ENCODE measurements around the gene CFAP58.

Gene CFAP58

GRCh38 chr10:104321226-104321625 is 32.4 kb upstream of the CFAP58 start:
- H3K23ac ChIP-seq (ENCODE audit: low read length): no peak overlapping the region
- H3K79me1 ChIP-seq (ENCODE audit: low read length): peaks cover 54% of the 10 kb centered on the region
- WGBS (ENCODE audit: extremely low coverage, insufficient coverage, low lambda C conversion rate): no CpG with 5 or more reads among the region's 6 CpGs
- no peak overlapping the region for H3K4me2 ChIP-seq (ENCODE audit: low read length)
- peaks cover 20% of the 10 kb centered on the region for H3K4me1 ChIP-seq (ENCODE audit: control insufficient read depth, low read depth, low read length)
- no peak overlapping the region for H3K4me3 ChIP-seq (ENCODE audit: low read length)
- H3K79me2 ChIP-seq (ENCODE audit: control insufficient read depth, insufficient read depth, low read length): peaks cover 92% of the 10 kb centered on the region
- H3K4ac ChIP-seq (ENCODE audit: low read depth, low read length): no peak overlapping the region
- no peak overlapping the region for H2AK5ac ChIP-seq (ENCODE audit: low read length)
- no peak for DNase-seq
- no peak overlapping the region for H4K5ac ChIP-seq (ENCODE audit: low read length)
- no peak overlapping the region for H3K9ac ChIP-seq (ENCODE audit: low read length)
- no peak overlapping the region for H2BK15ac ChIP-seq (replicated peaks; ENCODE audit: low read depth)
- no peaks in the 10 kb centered on the region for H3K27me3 ChIP-seq (ENCODE audit: insufficient read depth, low read length, poor library complexity)
- no peak overlapping the region for H2BK5ac ChIP-seq (ENCODE audit: low read length)
- no peak overlapping the region for H2BK120ac ChIP-seq (ENCODE audit: low read depth, low read length)
- no peak overlapping the region for H3K27ac ChIP-seq (ENCODE audit: low read depth, low read length)
- no peak overlapping the region for H4K8ac ChIP-seq (ENCODE audit: low read depth, low read length)
- H3K18ac ChIP-seq (ENCODE audit: low read length): no peak overlapping the region
- no peaks in the 10 kb centered on the region for H3K36me3 ChIP-seq (ENCODE audit: control insufficient read depth, insufficient read depth, low read length)
- H3K56ac ChIP-seq (ENCODE audit: low read length): no peak overlapping the region

GRCh38 chr10:104321725-104322415 is 31.8 kb upstream of the CFAP58 start:
- Histone ChIP-seq H3K36me3 (ENCODE audit: control insufficient read depth, insufficient read depth, low read length) (no peaks in the 10 kb centered on the region), H3K4ac (ENCODE audit: low read depth, low read length) (no peak overlapping the region), H3K4me1 (ENCODE audit: control insufficient read depth, low read depth, low read length) (peaks cover 18% of the 10 kb centered on the region), H3K4me2 (ENCODE audit: low read length) (no peak overlapping the region), H2BK120ac (ENCODE audit: low read depth, low read length) (no peak overlapping the region), H2AK5ac (ENCODE audit: low read length) (no peak overlapping the region), H3K27me3 (ENCODE audit: insufficient read depth, low read length, poor library complexity) (no peaks in the 10 kb centered on the region), H3K79me1 (ENCODE audit: low read length) (peaks cover 47% of the 10 kb centered on the region), H3K79me2 (ENCODE audit: control insufficient read depth, insufficient read depth, low read length) (peaks cover 92% of the 10 kb centered on the region), H3K9ac (ENCODE audit: low read length) (no peak overlapping the region), H2BK15ac (replicated peaks; ENCODE audit: low read depth) (no peak overlapping the region), H3K56ac (ENCODE audit: low read length) (no peak overlapping the region), H3K4me3 (ENCODE audit: low read length) (no peak overlapping the region), H2BK5ac (ENCODE audit: low read length) (no peak overlapping the region), H4K5ac (ENCODE audit: low read length) (no peak overlapping the region), H3K18ac (ENCODE audit: low read length) (no peak overlapping the region), H3K23ac (ENCODE audit: low read length) (peak overlapping the region; percentile 48), H3K27ac (ENCODE audit: low read depth, low read length) (no peak overlapping the region), H4K8ac (ENCODE audit: low read depth, low read length) (no peak overlapping the region)
- no peak for DNase-seq
- whole genome bisulfite sequencing (ENCODE audit: extremely low coverage, insufficient coverage, low lambda C conversion rate): no CpG with 5 or more reads among the region's 8 CpGs

- no CpG with 5 or more reads among the region's 7 CpGs for WGBS (ENCODE audit: extremely low coverage, insufficient coverage, low lambda C conversion rate)
- Histone ChIP-seq H3K4ac (ENCODE audit: low read depth, low read length) (no peak overlapping the region), H3K9ac (ENCODE audit: low read length) (no peak overlapping the region), H3K36me3 (ENCODE audit: control insufficient read depth, insufficient read depth, low read length) (no peaks in the 10 kb centered on the region), H3K79me1 (ENCODE audit: low read length) (peaks cover 52% of the 10 kb centered on the region), H3K79me2 (ENCODE audit: control insufficient read depth, insufficient read depth, low read length) (peaks cover 96% of the 10 kb centered on the region), H3K18ac (ENCODE audit: low read length) (no peak overlapping the region), H3K27me3 (ENCODE audit: insufficient read depth, low read length, poor library complexity) (no peaks in the 10 kb centered on the region), H3K4me3 (ENCODE audit: low read length) (no peak overlapping the region), H4K8ac (ENCODE audit: low read depth, low read length) (no peak overlapping the region), H3K4me2 (ENCODE audit: low read length) (no peak overlapping the region), H2BK5ac (ENCODE audit: low read length) (no peak overlapping the region), H3K56ac (ENCODE audit: low read length) (no peak overlapping the region), H3K27ac (ENCODE audit: low read depth, low read length) (no peak overlapping the region), H2BK15ac (replicated peaks; ENCODE audit: low read depth) (no peak overlapping the region), H4K5ac (ENCODE audit: low read length) (no peak overlapping the region), H2BK120ac (ENCODE audit: low read depth, low read length) (no peak overlapping the region), H3K4me1 (ENCODE audit: control insufficient read depth, low read depth, low read length) (peaks cover 17% of the 10 kb centered on the region), H2AK5ac (ENCODE audit: low read length) (no peak overlapping the region), H3K23ac (ENCODE audit: low read length) (no peak overlapping the region)
- DNase-seq: no peak
Measured at GRCh38 chr10:104322416-104322782, 31.2 kb upstream of the CFAP58 start.

GRCh38 chr10:104323085-104323484 is 30.5 kb upstream of the CFAP58 start:
- Histone ChIP-seq H3K27me3 (ENCODE audit: insufficient read depth, low read length, poor library complexity) (no peaks in the 10 kb centered on the region), H3K4me2 (ENCODE audit: low read length) (no peak overlapping the region), H3K56ac (ENCODE audit: low read length) (no peak overlapping the region), H3K27ac (ENCODE audit: low read depth, low read length) (no peak overlapping the region), H3K4ac (ENCODE audit: low read depth, low read length) (no peak overlapping the region), H3K36me3 (ENCODE audit: control insufficient read depth, insufficient read depth, low read length) (no peaks in the 10 kb centered on the region), H3K9ac (ENCODE audit: low read length) (no peak overlapping the region), H3K4me1 (ENCODE audit: control insufficient read depth, low read depth, low read length) (peaks cover 15% of the 10 kb centered on the region), H2BK15ac (replicated peaks; ENCODE audit: low read depth) (no peak overlapping the region), H3K18ac (ENCODE audit: low read length) (no peak overlapping the region), H3K23ac (ENCODE audit: low read length) (no peak overlapping the region), H4K5ac (ENCODE audit: low read length) (no peak overlapping the region), H4K8ac (ENCODE audit: low read depth, low read length) (no peak overlapping the region), H2BK120ac (ENCODE audit: low read depth, low read length) (no peak overlapping the region), H3K79me2 (ENCODE audit: control insufficient read depth, insufficient read depth, low read length) (peaks cover 98% of the 10 kb centered on the region), H2BK5ac (ENCODE audit: low read length) (no peak overlapping the region), H3K79me1 (ENCODE audit: low read length) (peaks cover 53% of the 10 kb centered on the region), H2AK5ac (ENCODE audit: low read length) (no peak overlapping the region), H3K4me3 (ENCODE audit: low read length) (no peak overlapping the region)
- no CpG with 5 or more reads among the region's 1 CpG for WGBS (ENCODE audit: extremely low coverage, insufficient coverage, low lambda C conversion rate)
- no peak for DNase-seq

GRCh38 chr10:104323760-104324201 is 29.9 kb upstream of the CFAP58 start:
- Histone ChIP-seq H3K4ac (ENCODE audit: low read depth, low read length) (no peak overlapping the region), H3K79me2 (ENCODE audit: control insufficient read depth, insufficient read depth, low read length) (peaks cover 98% of the 10 kb centered on the region), H3K4me2 (ENCODE audit: low read length) (no peak overlapping the region), H2AK5ac (ENCODE audit: low read length) (no peak overlapping the region), H3K36me3 (ENCODE audit: control insufficient read depth, insufficient read depth, low read length) (no peaks in the 10 kb centered on the region), H4K8ac (ENCODE audit: low read depth, low read length) (no peak overlapping the region), H3K18ac (ENCODE audit: low read length) (no peak overlapping the region), H4K5ac (ENCODE audit: low read length) (no peak overlapping the region), H2BK5ac (ENCODE audit: low read length) (no peak overlapping the region), H3K4me3 (ENCODE audit: low read length) (no peak overlapping the region), H3K27me3 (ENCODE audit: insufficient read depth, low read length, poor library complexity) (no peaks in the 10 kb centered on the region), H2BK15ac (replicated peaks; ENCODE audit: low read depth) (no peak overlapping the region), H3K9ac (ENCODE audit: low read length) (no peak overlapping the region), H3K23ac (ENCODE audit: low read length) (no peak overlapping the region), H3K56ac (ENCODE audit: low read length) (no peak overlapping the region), H2BK120ac (ENCODE audit: low read depth, low read length) (no peak overlapping the region), H3K79me1 (ENCODE audit: low read length) (peaks cover 56% of the 10 kb centered on the region), H3K27ac (ENCODE audit: low read depth, low read length) (no peak overlapping the region), H3K4me1 (ENCODE audit: control insufficient read depth, low read depth, low read length) (peaks cover 21% of the 10 kb centered on the region)
- no peak for DNase-seq
- WGBS (ENCODE audit: extremely low coverage, insufficient coverage, low lambda C conversion rate): no CpG with 5 or more reads among the region's 4 CpGs

GRCh38 chr10:104324221-104324686 is 29.4 kb upstream of the CFAP58 start:
- H3K4me1 ChIP-seq (ENCODE audit: control insufficient read depth, low read depth, low read length): peaks cover 21% of the 10 kb centered on the region
- peaks cover 53% of the 10 kb centered on the region for H3K79me1 ChIP-seq (ENCODE audit: low read length)
- H4K5ac ChIP-seq (ENCODE audit: low read length): no peak overlapping the region
- no peak overlapping the region for H3K9ac ChIP-seq (ENCODE audit: low read length)
- H4K8ac ChIP-seq (ENCODE audit: low read depth, low read length): no peak overlapping the region
- H3K79me2 ChIP-seq (ENCODE audit: control insufficient read depth, insufficient read depth, low read length): peaks cover 98% of the 10 kb centered on the region
- no peak overlapping the region for H3K23ac ChIP-seq (ENCODE audit: low read length)
- no peak overlapping the region for H2BK5ac ChIP-seq (ENCODE audit: low read length)
- no peak overlapping the region for H2BK15ac ChIP-seq (replicated peaks; ENCODE audit: low read depth)
- H3K18ac ChIP-seq (ENCODE audit: low read length): no peak overlapping the region
- H3K4ac ChIP-seq (ENCODE audit: low read depth, low read length): no peak overlapping the region
- no peak for DNase-seq
- no peaks in the 10 kb centered on the region for H3K27me3 ChIP-seq (ENCODE audit: insufficient read depth, low read length, poor library complexity)
- H3K4me3 ChIP-seq (ENCODE audit: low read length): no peak overlapping the region
- H2BK120ac ChIP-seq (ENCODE audit: low read depth, low read length): no peak overlapping the region
- H3K4me2 ChIP-seq (ENCODE audit: low read length): no peak overlapping the region
- no peak overlapping the region for H2AK5ac ChIP-seq (ENCODE audit: low read length)
- no peak overlapping the region for H3K27ac ChIP-seq (ENCODE audit: low read depth, low read length)
- no CpG with 5 or more reads among the region's 9 CpGs for WGBS (ENCODE audit: extremely low coverage, insufficient coverage, low lambda C conversion rate)
- no peak overlapping the region for H3K56ac ChIP-seq (ENCODE audit: low read length)
- no peaks in the 10 kb centered on the region for H3K36me3 ChIP-seq (ENCODE audit: control insufficient read depth, insufficient read depth, low read length)

Measured in mesendoderm (in vitro differentiated cells).